ENCODE results near the gene KLHL26.
"Not testable (repeated sequence)": the region's sequence is repeated elsewhere in the genome, so short reads cannot be mapped to it uniquely, and the experiment has no call there.

KLHL26 gene

GRCh38 chr19:18600692-18601397 is 36.0 kb upstream of the KLHL26 start:
- DNase-seq (ENCODE audit: low spot score), result not testable (repeated sequence)

DNA sequence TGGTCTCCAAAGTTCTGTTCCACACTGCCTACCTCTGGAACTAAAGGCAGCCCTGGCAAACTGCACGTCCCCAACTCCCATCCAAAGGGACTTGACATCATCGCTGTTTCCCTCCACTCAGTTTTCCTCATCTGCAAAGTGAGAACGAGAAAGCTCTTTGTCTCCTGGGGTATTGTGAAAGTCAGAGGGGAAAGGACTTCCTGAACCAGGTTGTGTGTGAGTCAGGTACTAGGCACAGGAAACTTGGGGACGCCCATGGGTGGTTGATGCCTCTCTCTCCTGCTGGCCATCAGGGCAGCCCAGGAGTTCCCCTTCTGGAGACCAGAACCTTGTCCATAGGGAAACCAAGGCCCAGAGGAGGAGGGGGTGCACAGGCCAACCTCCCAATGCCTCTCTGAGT is 35.0 kb upstream of the KLHL26 start:
- DNase-seq (ENCODE audit: low spot score), result no peak

GRCh38 chr19:18603255-18603957 is 33.4 kb upstream of the KLHL26 start:
- no peak for DNase-seq (ENCODE audit: low spot score)

DNA sequence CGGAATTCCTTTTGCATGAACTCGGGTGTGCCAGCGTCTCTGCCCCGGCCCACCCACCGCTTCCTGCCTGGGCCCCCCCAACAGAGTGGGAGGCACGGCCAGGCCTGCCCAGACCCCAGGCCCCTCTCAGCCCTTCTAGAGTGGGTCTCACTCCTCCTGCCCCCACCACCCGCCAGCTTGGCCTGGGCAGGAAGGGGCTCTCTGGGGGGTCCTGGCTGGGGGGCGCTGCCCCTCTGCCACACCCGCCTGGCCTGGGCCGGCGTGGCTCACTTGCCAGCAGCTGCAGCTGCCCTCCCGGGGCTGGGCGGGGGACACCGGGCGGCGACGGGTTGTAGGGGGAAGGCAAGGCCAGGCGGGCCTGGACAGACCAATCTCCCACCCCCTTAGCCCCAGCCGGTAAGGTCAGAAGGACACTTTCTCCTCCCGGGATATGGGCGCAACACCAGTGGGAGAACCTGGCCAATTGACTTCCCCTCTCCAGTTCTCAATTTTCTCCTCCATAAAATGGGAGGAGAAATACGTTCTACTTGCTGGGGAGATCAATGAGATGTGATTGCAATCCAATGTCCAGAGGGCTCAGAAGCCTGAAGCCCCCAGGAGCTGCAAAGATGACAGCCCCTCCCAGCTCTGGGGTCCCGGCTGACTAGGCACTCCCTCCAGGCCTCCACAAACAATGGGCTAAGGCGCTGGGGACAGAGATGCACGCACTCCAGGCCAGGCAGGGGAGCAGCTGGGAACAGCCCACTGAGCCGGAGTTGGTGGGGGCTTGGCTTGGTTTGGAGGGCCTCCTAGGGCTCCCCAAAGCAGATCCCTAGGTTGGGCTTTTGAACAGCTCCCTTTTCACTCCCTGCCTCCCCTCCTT is 32.6 kb upstream of the KLHL26 start:
- DNase-seq (ENCODE audit: low spot score), result no peak

GRCh38 chr19:18604820-18605159 is 32.0 kb upstream of the KLHL26 start:
- no peak for DNase-seq (ENCODE audit: low spot score)

GRCh38 chr19:18605196-18605545 is 31.7 kb upstream of the KLHL26 start:
- DNase-seq (ENCODE audit: low spot score), result no peak

DNA sequence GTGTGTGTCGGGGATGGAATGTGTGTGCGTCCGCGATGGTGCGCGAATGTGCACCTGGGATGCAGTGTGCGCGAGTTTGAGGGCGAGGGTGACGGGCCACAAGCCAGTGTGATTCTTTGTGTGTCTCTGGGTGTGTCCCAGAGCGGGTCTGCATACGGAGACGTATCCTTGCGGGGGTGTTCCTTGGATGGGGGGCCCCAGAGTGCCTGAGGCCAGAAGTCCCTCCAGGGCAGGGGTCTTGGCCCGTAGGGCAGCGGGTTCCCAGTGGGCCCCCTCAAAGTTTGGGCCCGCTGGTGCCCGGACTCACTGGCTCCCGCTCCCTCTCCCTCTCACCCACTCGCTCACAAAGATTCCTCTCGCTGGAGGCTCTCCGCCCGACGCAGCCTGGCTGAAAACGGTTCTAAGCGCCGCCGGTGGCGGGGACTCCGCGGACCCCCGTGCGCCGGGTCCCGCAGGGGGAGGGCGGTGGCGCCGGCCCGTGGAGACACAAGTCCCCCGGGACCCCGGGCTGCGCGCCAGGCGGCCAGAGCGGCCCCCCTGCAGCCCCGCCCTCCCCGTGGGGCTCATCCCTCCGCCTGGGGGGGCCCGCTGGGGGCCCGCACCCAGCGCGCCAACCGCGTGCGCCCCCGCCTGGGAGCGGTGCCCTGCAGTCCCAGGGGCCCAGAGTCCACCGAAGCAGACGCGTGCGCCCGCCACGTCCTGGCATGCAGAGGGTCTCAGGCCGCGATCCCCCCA is 31.1 kb upstream of the KLHL26 start:
- DNase-seq (ENCODE audit: low spot score), result no peak

DNA sequence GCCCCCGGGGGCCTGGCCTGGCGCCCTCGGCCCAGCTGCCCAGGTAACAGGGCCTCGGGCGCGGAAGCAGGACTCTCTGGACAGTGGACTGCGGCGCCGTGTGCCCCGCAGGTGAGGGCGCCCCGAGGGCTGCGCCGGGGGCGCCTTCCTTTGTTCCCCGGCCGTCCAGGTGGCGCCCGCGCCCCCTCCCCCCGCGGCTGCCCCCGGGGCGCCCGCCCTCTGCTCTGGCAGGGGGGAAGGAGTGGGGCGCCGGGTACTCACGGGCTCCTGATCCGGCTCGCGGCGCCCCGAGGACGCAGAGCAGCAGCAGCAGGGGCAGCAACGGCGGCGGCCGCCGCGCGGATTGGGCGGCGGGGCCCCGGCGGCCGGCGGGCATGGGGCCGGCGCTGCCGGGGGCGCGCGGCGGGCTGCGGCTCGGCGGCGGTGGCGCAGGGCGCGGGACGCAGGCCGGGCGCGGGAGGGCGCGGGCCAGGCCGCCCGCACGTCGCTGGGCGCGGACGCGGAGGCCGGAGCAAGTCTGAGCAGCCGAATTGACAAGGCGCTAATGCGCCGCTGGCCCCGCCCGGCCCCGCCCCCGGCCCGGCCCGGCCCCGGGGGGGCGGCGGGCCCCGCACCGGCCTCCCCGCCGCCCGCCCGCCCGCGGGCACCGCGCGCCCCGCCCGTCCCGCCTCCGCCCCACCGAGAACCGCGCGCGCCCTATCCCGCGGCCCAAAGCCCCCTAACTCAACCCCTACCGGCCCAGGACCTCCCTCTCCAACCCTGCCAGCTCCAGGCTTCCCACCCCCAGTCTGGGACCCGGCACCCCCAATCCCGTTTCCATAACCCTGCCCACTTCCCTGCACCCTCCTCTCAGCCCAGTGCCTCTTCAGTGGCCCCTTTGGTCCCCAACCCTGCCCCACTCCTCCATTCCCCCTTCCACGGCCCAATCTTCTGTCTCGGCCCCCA is 30.3 kb upstream of the KLHL26 start, which contains the start of gene CRLF1:
TSS of gene CRLF1 (minus strand) at position 519 of the 945 bp plus-strand sequence. CDS start at position 376, 143 bp downstream.
- DNase-seq (ENCODE audit: low spot score), result no peak

DNA sequence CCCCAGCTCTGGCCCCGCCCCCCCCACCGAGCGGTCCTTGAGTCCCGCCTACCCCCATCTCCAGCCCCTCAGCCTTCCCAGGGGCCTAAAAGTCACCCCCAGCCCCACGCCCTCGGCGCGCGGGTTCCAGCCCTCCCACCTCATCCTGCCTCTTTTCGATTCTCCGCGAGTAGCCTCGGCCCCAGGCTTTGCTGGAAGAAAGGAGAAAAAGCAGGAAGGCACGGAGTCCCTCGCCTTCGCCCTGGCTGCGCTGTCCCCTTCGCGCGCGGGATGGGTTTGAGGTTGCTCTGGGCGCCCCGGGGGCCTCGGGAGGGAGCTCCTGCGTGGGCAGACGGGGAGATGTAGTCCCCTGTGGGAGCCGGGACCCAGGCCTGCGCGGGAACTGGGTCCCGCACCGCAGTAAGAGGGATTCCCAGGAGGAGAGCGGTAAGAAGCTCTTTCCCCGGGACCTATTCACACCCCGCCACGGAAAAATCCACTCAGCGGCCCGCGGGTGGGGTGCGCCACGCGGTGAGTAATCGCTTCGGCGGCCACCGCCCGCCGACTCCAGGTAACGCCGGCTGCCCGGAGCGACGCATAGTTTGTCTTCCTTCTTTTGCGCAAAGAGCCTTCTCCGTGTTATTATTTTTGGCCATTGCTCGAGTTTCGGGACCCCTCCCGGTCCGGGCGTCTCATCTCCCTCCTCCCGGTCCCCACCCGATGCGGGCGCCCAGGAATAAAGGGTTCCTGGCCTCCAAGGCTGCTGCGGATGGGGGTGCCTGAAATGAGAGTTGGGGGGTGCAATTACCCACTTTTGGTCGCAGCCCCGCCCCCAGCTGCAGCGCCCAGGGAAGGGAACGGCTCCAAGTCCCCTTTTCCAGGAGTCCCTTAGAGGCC is 29.4 kb upstream of the KLHL26 start:
- DNase-seq (ENCODE audit: low spot score), result no peak

GRCh38 chr19:18608102-18608804 is 28.6 kb upstream of the KLHL26 start:
- no peak for DNase-seq (ENCODE audit: low spot score)

DNA sequence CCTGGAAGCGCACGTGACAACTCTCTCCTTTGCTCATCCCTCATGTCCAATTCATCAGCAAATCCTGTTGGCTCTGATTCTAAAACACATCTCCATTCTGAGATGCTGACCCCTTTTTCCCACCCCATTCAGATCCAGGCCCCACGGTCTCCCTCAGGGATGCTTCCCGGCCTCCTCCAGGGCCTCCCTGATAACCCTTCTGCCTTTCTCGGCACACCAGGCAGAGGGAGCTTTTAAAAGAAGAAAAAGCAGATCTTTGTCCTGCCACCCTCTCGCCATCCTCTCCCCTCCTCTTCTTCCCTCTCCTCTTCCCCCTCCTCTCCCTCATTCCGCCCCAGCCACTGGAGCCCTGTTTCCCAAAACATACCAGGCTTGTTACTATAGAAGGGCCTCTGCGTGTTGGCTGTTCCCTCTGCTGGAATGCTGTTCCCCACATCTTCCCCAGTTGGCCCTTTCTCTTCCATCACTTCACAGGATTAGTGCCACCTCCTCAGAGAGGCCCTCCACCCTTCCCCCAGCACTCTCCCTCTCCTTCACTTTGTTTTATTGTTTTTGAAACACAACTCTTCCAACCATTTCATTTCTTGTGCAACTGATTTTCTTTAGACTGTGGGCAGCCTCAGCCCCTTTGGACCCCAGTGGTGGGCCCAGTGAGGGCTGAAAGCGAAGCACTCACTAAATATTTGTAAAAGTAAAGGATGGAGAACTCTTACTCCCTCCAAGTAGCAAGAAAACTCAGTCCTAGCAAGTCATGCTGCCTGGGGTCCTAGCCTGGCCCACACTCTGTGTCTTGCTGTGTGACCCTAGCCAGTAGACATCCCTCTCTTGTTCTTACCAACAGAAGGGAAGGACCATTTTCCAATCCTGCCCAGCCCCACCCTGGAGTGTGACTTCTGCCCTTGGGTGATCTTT is 27.8 kb upstream of the KLHL26 start:
- no peak for DNase-seq (ENCODE audit: low spot score)

GRCh38 chr19:18609717-18610051 is 27.1 kb upstream of the KLHL26 start:
- no peak for DNase-seq (ENCODE audit: low spot score)

- DNase-seq (ENCODE audit: low spot score), result no peak
Observed at GRCh38 chr19:18610245-18610555, 26.6 kb upstream of the KLHL26 start.

DNA sequence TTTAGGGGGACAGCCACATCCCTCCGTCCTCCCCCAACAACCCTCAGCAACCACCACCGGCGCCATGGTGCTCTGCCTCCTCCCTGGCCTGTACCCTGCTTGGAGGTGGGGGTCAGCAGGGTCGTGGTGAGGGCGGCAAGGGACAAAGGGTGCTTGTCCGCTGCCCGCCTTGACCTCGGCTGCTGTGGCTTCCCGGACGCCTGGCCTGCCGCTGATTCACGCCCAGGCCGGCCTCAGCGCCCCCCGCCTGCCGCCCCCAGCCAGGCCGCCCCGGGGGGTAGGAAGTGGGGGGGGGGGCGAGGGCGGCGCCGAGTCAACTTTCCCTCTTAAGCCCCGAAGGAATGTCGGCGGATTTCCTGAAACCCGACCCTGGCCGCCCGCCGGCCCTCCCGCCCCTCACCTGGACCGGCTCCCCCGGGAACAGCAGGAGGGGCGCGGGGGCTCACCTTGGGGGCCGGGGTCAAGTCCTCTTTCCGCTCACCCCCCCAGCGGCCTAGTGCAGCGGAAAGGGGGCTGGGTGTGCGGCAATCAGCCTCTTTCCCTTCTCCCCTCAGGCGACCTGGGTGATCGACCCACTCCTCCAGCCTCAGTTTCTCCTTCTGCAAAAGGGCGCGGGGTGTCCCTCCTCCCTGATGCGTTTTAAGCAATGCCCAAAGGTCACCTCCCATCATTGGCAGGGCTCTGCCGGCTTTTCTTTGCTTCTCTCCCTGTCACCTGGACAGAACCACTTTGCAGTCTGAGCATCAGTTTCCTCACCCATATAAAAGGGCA is 26.1 kb upstream of the KLHL26 start:
- no peak for DNase-seq (ENCODE audit: low spot score)

DNA sequence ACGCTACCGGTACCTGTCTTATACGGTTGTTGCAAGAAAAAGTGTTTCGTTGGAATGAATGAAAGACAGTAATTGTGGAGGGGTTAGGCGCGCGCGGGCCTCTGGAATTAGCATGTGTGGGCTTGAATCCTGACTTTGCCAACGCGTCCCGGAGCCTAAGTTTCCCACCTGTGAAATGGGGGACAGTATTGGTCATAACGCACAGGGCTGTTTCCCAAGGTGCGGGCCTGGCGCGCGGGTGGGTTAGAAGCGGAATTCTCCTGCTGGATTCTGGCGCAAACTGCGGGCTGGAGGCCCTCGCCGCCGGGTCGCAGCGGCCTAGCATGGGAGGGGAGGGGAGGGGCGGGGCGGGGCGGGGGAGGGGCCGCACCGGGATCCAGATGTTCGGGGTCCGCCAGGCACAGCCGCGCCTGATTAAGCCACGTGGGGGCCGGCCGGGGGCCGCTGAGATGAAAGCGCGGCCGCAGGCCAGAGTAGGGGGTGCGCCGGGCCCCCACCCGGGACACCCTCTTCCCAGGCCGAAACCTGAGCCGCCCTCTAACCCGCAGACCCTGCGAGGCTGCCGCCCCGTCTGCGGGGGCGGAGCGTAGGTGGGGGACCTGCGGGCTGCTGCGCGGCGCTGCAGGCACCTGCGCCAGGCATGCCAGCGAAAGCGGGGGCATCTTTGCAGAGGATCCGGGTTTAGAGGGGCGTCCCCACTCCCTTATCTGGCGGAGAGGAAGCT is 25.3 kb upstream of the KLHL26 start:
- DNase-seq (ENCODE audit: low spot score), result no peak

DNA sequence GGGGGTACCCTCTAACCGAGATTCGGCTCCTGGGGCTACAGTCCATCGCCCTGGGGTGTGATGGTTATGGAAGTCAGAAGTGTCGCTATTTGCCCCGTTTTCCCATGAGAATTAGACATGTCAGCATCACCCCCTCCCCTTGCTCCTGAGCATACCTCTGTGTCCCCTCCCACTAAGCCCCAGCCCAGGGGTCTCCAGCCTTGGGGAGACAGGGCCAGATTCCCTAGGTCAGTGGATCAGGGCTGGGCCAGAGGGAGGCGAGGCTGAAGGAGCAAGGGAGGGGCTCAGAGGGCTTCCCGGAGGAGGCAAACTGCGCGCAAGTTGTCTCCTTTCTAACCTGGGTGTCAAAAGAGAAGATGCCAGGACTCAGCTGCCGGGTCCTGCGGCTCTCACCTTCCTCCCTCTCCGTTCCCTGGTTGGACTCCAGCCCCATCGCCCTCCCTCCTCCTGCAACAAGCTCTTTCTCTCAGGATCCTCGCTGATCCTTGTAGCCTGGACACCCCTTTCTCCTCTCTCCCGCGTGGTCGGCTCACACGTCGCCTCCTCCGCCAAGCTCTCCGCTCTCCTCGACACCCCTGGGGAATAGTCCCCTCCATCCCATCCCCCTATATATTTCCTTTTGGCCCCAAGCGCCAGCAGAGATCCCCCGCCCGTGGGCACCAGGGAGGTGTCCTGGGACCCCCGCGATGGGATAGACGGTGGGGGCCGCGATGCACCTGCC is 24.6 kb upstream of the KLHL26 start:
- DNase-seq (ENCODE audit: low spot score), result no peak

Data from kidney tubule cell (primary cell).